ENCODE data around the gene PDCD2L. TPM values are rescaled to one million over a fixed set of nuclear protein-coding genes. Genes with fewer than 3 reads are reported as not detected.
"Not testable (repeated sequence)": the region's sequence is repeated elsewhere in the genome, so short reads cannot be mapped to it uniquely, and the experiment has no call there.

The PDCD2L gene
- total and polyA plus RNA-seq, 2 experiments from 2014 or later: 6.3 to 9.8 TPM

DNA sequence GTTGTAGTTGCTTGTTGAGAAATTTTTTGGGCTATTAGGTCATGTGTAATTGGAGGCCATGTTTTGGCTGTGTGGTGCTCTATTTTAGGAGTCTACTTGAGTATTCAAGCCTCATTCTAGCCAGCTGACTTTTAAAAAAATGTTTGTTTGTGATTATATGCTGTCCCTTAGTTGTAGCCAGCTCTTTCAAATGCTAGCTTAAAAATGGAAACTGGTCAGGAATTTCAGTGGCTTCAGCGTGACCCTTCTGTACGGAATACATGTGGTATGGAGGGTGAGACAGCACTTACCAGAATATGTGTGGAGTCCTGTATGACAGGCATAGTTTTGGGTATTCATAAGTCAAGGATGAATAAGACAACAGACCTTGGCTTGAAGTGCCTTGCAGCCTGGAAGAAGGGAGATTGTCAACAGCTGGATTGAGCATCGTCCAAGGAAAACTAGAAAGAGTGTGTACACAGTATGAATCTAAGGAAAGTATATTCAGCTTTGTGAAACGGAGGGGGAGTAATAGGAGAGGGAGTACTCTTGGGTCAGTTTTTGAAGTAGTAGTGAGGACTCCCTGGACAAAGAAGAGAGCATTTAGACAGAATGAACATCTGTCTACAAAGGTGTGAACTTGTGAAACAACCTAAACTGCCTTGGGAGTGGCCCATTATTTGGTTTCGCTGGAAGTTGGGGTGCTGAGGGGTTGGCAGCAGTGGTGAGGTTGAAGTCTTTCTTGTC, 57.3 kb downstream of the PDCD2L start:
- 100% methylated on average over 5 of the region's 5 CpGs for WGBS (ENCODE audit: low lambda C conversion rate, missing lambda C conversion rate)
- Histone ChIP-seq H3K27me3 (no peaks in the 10 kb centered on the region), H2AFZ (no peak overlapping the region), H3K4me1 (ENCODE audit: insufficient read depth) (no peaks in the 10 kb centered on the region), H3K36me3 (replicated peaks; ENCODE audit: insufficient read depth, low read depth) (no peaks in the 10 kb centered on the region), H3K4me2 (no peak overlapping the region), H3K79me2 (peaks cover 40% of the 10 kb centered on the region), H3K27ac (no peak overlapping the region), H3K9me2 (replicated peaks; ENCODE audit: insufficient read depth) (no peaks in the 10 kb centered on the region), H3K4me3 (no peak overlapping the region), H4K20me1 (ENCODE audit: insufficient read depth, poor library complexity, severe bottlenecking) (no peaks in the 10 kb centered on the region), H3K9me3 (ENCODE audit: low read depth) (no peaks in the 10 kb centered on the region)
- DNase-seq (ENCODE audit: low spot score): no peak
- TF ChIP-seq EZH2phosphoT487 (IDR thresholded peaks at IDR 0.05; ENCODE audit: low read depth, severe bottlenecking, unreplicated experiment) (no peak), EZH2 (IDR thresholded peaks at IDR 0.05; ENCODE audit: borderline replicate concordance) (no peak)
- TF ChIP-seq, protein P1, sequence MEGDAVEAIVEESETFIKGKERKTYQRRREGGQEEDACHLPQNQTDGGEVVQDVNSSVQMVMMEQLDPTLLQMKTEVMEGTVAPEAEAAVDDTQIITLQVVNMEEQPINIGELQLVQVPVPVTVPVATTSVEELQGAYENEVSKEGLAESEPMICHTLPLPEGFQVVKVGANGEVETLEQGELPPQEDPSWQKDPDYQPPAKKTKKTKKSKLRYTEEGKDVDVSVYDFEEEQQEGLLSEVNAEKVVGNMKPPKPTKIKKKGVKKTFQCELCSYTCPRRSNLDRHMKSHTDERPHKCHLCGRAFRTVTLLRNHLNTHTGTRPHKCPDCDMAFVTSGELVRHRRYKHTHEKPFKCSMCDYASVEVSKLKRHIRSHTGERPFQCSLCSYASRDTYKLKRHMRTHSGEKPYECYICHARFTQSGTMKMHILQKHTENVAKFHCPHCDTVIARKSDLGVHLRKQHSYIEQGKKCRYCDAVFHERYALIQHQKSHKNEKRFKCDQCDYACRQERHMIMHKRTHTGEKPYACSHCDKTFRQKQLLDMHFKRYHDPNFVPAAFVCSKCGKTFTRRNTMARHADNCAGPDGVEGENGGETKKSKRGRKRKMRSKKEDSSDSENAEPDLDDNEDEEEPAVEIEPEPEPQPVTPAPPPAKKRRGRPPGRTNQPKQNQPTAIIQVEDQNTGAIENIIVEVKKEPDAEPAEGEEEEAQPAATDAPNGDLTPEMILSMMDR (IDR thresholded peaks at IDR 0.05; ENCODE audit: poor library complexity): no peak

DNA sequence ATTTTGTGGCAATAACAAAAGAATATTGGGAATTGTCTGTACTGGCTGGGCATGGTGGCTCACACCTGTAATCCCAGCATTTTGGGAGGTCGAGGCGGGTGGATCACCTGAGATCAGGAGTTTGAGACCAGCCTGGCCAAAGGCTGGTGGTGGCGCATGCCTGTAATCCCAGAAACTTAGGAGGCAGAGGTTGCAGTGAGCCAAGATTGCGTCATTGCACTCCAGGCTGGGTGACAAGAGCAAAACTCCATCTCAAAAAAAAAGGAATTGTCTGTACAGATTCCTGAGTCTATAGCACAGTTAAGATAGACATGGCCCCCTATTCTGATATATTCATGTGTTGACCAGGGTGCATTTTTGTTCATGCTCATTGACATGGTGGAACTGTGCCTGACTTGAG, 60.6 kb downstream of the PDCD2L start:
- H4K20me1 ChIP-seq (ENCODE audit: insufficient read depth, poor library complexity, severe bottlenecking); H3K4me1 ChIP-seq (ENCODE audit: insufficient read depth); H2AFZ ChIP-seq; H3K9me3 ChIP-seq (ENCODE audit: low read depth); DNase-seq (ENCODE audit: low spot score); H3K27ac ChIP-seq; H3K27me3 ChIP-seq; H3K9me2 ChIP-seq (replicated peaks; ENCODE audit: insufficient read depth); H3K4me3 ChIP-seq; H3K36me3 ChIP-seq (replicated peaks; ENCODE audit: insufficient read depth, low read depth); H3K4me2 ChIP-seq: not testable (repeated sequence)
- WGBS (ENCODE audit: low lambda C conversion rate, missing lambda C conversion rate): 95% methylated on average over 4 of the region's 4 CpGs
- H3K79me2 ChIP-seq: peaks cover 27% of the 10 kb centered on the region

DNA sequence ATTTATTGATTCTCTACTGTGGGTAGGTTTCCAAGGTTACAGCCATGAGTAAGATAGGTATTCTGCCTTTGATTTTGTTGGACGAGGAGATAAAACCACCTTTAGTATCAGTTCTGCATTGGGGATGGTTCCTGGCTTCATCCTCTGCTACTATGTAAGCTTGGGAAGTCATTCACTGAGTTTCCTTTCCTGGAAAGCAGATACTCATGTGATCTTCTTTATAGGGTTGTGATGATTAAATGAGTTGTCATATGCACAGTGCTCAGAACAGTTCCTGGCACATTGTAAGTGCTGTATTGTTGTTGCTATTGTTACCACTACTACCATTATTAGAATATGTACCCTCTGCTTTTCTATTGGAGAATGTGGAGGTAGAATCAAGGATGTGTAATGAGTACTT, 64.2 kb downstream of the PDCD2L start:
- DNase-seq (ENCODE audit: low spot score): no peak
- no peaks in the 10 kb centered on the region for H3K9me2 ChIP-seq (replicated peaks; ENCODE audit: insufficient read depth)
- no peaks in the 10 kb centered on the region for H3K9me3 ChIP-seq (ENCODE audit: low read depth)
- no peaks in the 10 kb centered on the region for H3K27me3 ChIP-seq
- TF ChIP-seq EZH2 (IDR thresholded peaks at IDR 0.05; ENCODE audit: borderline replicate concordance) (no peak), EZH2phosphoT487 (IDR thresholded peaks at IDR 0.05; ENCODE audit: low read depth, severe bottlenecking, unreplicated experiment) (no peak)
- TF ChIP-seq, protein P1 (IDR thresholded peaks at IDR 0.05; ENCODE audit: poor library complexity): no peak
- no peak overlapping the region for H3K27ac ChIP-seq
- WGBS (ENCODE audit: low lambda C conversion rate, missing lambda C conversion rate): 92% methylated on average over 1 of the region's 1 CpG
- H3K4me1 ChIP-seq (ENCODE audit: insufficient read depth): no peaks in the 10 kb centered on the region
- peaks cover 2% of the 10 kb centered on the region for H3K79me2 ChIP-seq
- H3K4me2 ChIP-seq: no peak overlapping the region
- no peak overlapping the region for H2AFZ ChIP-seq
- no peak overlapping the region for H3K4me3 ChIP-seq
- no peaks in the 10 kb centered on the region for H3K36me3 ChIP-seq (replicated peaks; ENCODE audit: insufficient read depth, low read depth)
- H4K20me1 ChIP-seq (ENCODE audit: insufficient read depth, poor library complexity, severe bottlenecking): no peaks in the 10 kb centered on the region

DNA sequence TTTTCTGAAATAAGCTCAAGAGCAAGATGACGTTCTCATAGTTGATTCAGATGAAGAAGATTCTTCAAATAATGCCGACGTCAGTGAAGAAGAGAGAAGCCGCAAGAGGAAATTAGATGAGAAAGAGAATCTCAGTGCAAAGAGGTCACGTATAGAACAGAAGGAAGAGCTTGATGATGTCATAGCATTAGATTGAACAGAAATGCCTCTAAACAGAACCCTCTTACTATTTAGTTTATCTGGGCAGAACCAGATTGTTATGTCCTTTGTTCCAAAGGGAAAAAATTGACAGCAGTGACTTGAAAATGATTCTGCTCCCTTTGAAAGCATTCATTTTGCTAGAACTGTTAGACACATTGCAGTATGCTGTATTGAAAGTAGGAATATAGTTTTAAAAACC, 64.8 kb downstream of the PDCD2L start:
- not testable (repeated sequence) for H3K9me3 ChIP-seq (ENCODE audit: low read depth); H3K36me3 ChIP-seq (replicated peaks; ENCODE audit: insufficient read depth, low read depth)

More for the DNA sequence above, 64.8 kb downstream of the PDCD2L start:
- not testable (repeated sequence) for H3K4me3 ChIP-seq; H3K4me1 ChIP-seq (ENCODE audit: insufficient read depth); DNase-seq (ENCODE audit: low spot score); H3K9me2 ChIP-seq (replicated peaks; ENCODE audit: insufficient read depth); H3K27ac ChIP-seq; H3K79me2 ChIP-seq; H3K4me2 ChIP-seq; H4K20me1 ChIP-seq (ENCODE audit: insufficient read depth, poor library complexity, severe bottlenecking); H2AFZ ChIP-seq; H3K27me3 ChIP-seq
- WGBS (ENCODE audit: low lambda C conversion rate, missing lambda C conversion rate): 95% methylated on average over 5 of the region's 5 CpGs

Measured in hepatocyte (in vitro differentiated cells).